Measurements from ENCODE around the gene NECTIN3. TPM values are rescaled to one million over a fixed set of nuclear protein-coding genes. Genes with fewer than 3 reads are reported as not detected.

The NECTIN3 gene
- total and polyA plus RNA-seq, 2 of the 4 experiments (the other 2 are of a cell fraction) = 34.7 to 155 TPM

- Histone ChIP-seq H3K9me1 (ENCODE audit: insufficient read depth, low read length) (peaks cover 6% of the 10 kb centered on the region), H2BK15ac (ENCODE audit: low read depth, low read length) (no peak overlapping the region), H2AFZ (replicated peaks; ENCODE audit: low read length, poor library complexity) (no peak overlapping the region), H4K20me1 (ENCODE audit: insufficient read depth, low read length) (no peaks in the 10 kb centered on the region), H2AK5ac (ENCODE audit: low read depth, low read length) (no peak overlapping the region), H3K18ac (ENCODE audit: low read depth, low read length) (no peak overlapping the region), H3K9me3 (ENCODE audit: control insufficient read depth, insufficient read depth, low read length) (no peaks in the 10 kb centered on the region), H3K27me3 (ENCODE audit: control insufficient read depth, insufficient read depth, low read length) (no peaks in the 10 kb centered on the region), H3K23ac (ENCODE audit: low read depth, low read length) (no peak overlapping the region), H2BK120ac (ENCODE audit: low read depth, low read length) (no peak overlapping the region), H4K8ac (ENCODE audit: low read depth in 2 of 2, low read length in 2 of 2) (no peak overlapping the region), H3K4ac (ENCODE audit: low read depth, low read length) (no peak overlapping the region), H3K14ac (replicated peaks; ENCODE audit: low read depth, low read length) (no peak overlapping the region), H2BK20ac (ENCODE audit: low read depth, low read length) (no peak overlapping the region), H2AK9ac (replicated peaks; ENCODE audit: low read depth, low read length, poor library complexity) (no peak overlapping the region), H3K4me1 (ENCODE audit: control insufficient read depth, insufficient read depth, low read length) (no peaks in the 10 kb centered on the region; the same call in 1 of the 2 replicates), H3K27ac (ENCODE audit: insufficient read depth, low read length) (no peak overlapping the region), H4K91ac (ENCODE audit: insufficient read depth, low read depth, low read length) (no peak overlapping the region), H3K79me1 (ENCODE audit: low read depth in 1 of 2, low read length in 2 of 2) (peaks cover 5 to 18% of the 10 kb centered on the region in 2 experiments), H2BK5ac (ENCODE audit: low read depth, low read length, poor library complexity, severe bottlenecking) (no peak overlapping the region), H3K9ac (ENCODE audit: low read depth, low read length) (no peak overlapping the region), H3K4me2 (ENCODE audit: low read depth, low read length) (no peak overlapping the region), H3K4me3 (ENCODE audit: insufficient read depth, low read depth, low read length) (no peak overlapping the region), H3K56ac (ENCODE audit: extremely low read depth, insufficient read depth, low read length) (no peak overlapping the region), H4K5ac (ENCODE audit: low read depth, low read length) (no peak overlapping the region), H3K36me3 (ENCODE audit: control insufficient read depth, insufficient read depth, low read length) (peaks cover 16% of the 10 kb centered on the region)
- in situ Hi-C loops (cut with MboI; ENCODE audit: low sequenced_read_pairs) = no loop called here
- ChIA-PET POLR2A (ENCODE audit: unreplicated experiment) (no interaction called here), CTCF (interaction anchor here (0.6 to 1.3 kb wide), 2 partner anchors 158 to 1668 kb away, joined by 3 read pairs; no protein-coding TSS in a partner anchor)
- DNase-seq (peak; percentile 13), ATAC-seq (ENCODE audit: low read depth) (peak; percentile 62)
- intact Hi-C loops (cut with micrococcal nuclease) = no loop called here
- no TSS peak for BruUV-seq (replicated peaks)
- no peak for TF ChIP-seq NFE2L2 (IDR thresholded peaks at IDR 0.05; ENCODE audit: low read depth, low read length)
- TF ChIP-seq CTCF (conservative IDR thresholded peaks at IDR 0.05; ENCODE audit: low read depth, low read length) = no peak
- no peak for TF ChIP-seq MAZ (IDR thresholded peaks at IDR 0.05; ENCODE audit: borderline replicate concordance, low read depth, low read length)
- TF ChIP-seq USF2 (IDR thresholded peaks at IDR 0.05; ENCODE audit: low read depth, low read length) = no peak
- no peak for TF ChIP-seq MAFK (IDR thresholded peaks at IDR 0.05; ENCODE audit: low read depth, low read length)
- TF ChIP-seq BHLHE40 (IDR thresholded peaks at IDR 0.05; ENCODE audit: low read depth, low read length) = no peak
- dilution Hi-C loops (cut with HindIII; ENCODE audit: low sequenced_read_pairs, unreplicated experiment) = no loop called here
These were observed 128.4 kb downstream of the NECTIN3 start for GRCh38 chr3:111200027-111200426.

Measured in IMR-90 (cell line).